H1 (cell line): Measurements from ENCODE around the gene PSMC2.

Source experiments
- CHD2 ChIP-seq: IDR thresholded peaks from 2 replicates; pipeline ENCODE4 v1.6.1; 2012; ENCODE audit warnings: low read length, improper control_type of control experiment
- CTCF ChIP-seq, 3 experiments: IDR thresholded peaks; 1 replicate in 2 of 3; 2 replicates in 1 of 3; pipeline versions ENCODE4 v1.5.1 to v1.6.1; 2011; ENCODE audit warnings: low read length in 3 of 3, mild to moderate bottlenecking in 3 of 3, inconsistent platforms in 2 of 3, low read depth in 1 of 3, moderate library complexity in 1 of 3; ENCODE audit not compliant: insufficient read depth in 1 of 3; ENCODE audit errors: control extremely low read depth in 1 of 3
- EZH2 ChIP-seq: fragments of 200-600 bp; sonication (generic); IDR thresholded peaks from 2 replicates; pipeline ENCODE4 v1.7.1; 2012; ENCODE audit warnings: low read depth, mild to moderate bottlenecking, moderate library complexity, low read length, inconsistent platforms; ENCODE audit not compliant: severe bottlenecking
- MAX ChIP-seq: IDR thresholded peaks from 2 replicates; pipeline ENCODE4 v1.6.1; 2012; ENCODE audit warnings: inconsistent platforms
- POLR2A ChIP-seq, 2 experiments: IDR thresholded peaks; 1 replicate in 1 of 2; 2 replicates in 1 of 2; pipeline ENCODE4 v1.6.1; 2011; ENCODE audit warnings: low read depth in 2 of 2, low read length in 2 of 2, mild to moderate bottlenecking in 2 of 2; ENCODE audit errors: control extremely low read depth in 1 of 2
- SP1 ChIP-seq: IDR thresholded peaks from 2 replicates; pipeline ENCODE4 v1.6.1; 2011; ENCODE audit warnings: low read depth, low read length

- no peak for TF ChIP-seq POLR2A (IDR thresholded peaks at IDR 0.05; ENCODE audit: control extremely low read depth in 1 of 2, low read depth in 2 of 2, low read length in 2 of 2)
- TF ChIP-seq CTCF (IDR thresholded peaks at IDR 0.05; ENCODE audit: control extremely low read depth in 1 of 3, insufficient read depth in 1 of 3, low read depth in 1 of 3, low read length in 3 of 3): no peak
- TF ChIP-seq SP1: no peak
- TF ChIP-seq CHD2: no peak
- TF ChIP-seq MAX: no peak
- TF ChIP-seq EZH2: no peak
Observed at GRCh38 chr7:103325744-103326143, 21.7 kb upstream of the PSMC2 start.
